H9 (cell line): Measurements from ENCODE around the gene CAVIN2. TPM values are rescaled to one million over a fixed set of nuclear protein-coding genes. Genes with fewer than 3 reads are reported as not detected.

Experiments
- DNase-seq: peaks from one replicate; pipeline ENCODE4 v3.0.0-alpha.2; 2017
- H2AFZ ChIP-seq: one replicate; pipeline ENCODE4 v1.6.1; 2013; ENCODE audit warnings: mild to moderate bottlenecking, low read length, control low read depth, moderate library complexity
- H2AK5ac ChIP-seq: 2 replicates; pipeline ENCODE4 v1.6.1; 2013; ENCODE audit warnings: low read length, control low read depth, mixed read lengths; ENCODE audit not compliant: insufficient read length
- H2BK120ac ChIP-seq: one replicate; pipeline ENCODE4 v1.6.1; 2013; ENCODE audit warnings: low read depth, mild to moderate bottlenecking, low read length, control low read depth, inconsistent platforms; ENCODE audit not compliant: poor library complexity, severe bottlenecking
- H2BK12ac ChIP-seq: 2 replicates; pipeline ENCODE4 v1.6.1; 2013; ENCODE audit warnings: low read length, control low read depth, mixed read lengths, low read depth; ENCODE audit not compliant: insufficient read length
- H2BK15ac ChIP-seq: 2 replicates; pipeline ENCODE4 v1.6.1; 2013; ENCODE audit warnings: low read depth, low read length, control low read depth
- H2BK20ac ChIP-seq: one replicate; pipeline ENCODE4 v1.6.1; 2013; ENCODE audit warnings: low read depth, mild to moderate bottlenecking, low read length, control low read depth, inconsistent platforms; ENCODE audit not compliant: poor library complexity, severe bottlenecking
- H2BK5ac ChIP-seq: 2 replicates; pipeline ENCODE4 v1.6.1; 2013; ENCODE audit warnings: low read length, control low read depth, mixed read lengths; ENCODE audit not compliant: insufficient read length
- H3K14ac ChIP-seq: 2 replicates; pipeline ENCODE4 v1.6.1; 2013; ENCODE audit warnings: low read length, control low read depth; ENCODE audit not compliant: insufficient read depth
- H3K18ac ChIP-seq: 2 replicates; pipeline ENCODE4 v1.6.1; 2013; ENCODE audit warnings: low read depth, mild to moderate bottlenecking, mixed read lengths, low read length, control low read depth; ENCODE audit not compliant: insufficient read length
- H3K23ac ChIP-seq: 2 replicates; pipeline ENCODE4 v1.6.1; 2013; ENCODE audit warnings: low read length, control low read depth, mixed read lengths, low read depth; ENCODE audit not compliant: insufficient read length
- H3K23me2 ChIP-seq: 2 replicates; pipeline ENCODE4 v1.6.1; 2013; ENCODE audit warnings: low read depth, mild to moderate bottlenecking, mixed read lengths, low read length, control low read depth; ENCODE audit not compliant: insufficient read length, poor library complexity, severe bottlenecking
- H3K27ac ChIP-seq: 2 replicates; pipeline ENCODE4 v1.5.1; 2013; ENCODE audit warnings: low read length, control low read depth, mixed read lengths, low read depth; ENCODE audit not compliant: insufficient read length
- H3K27me3 ChIP-seq: 2 replicates; pipeline ENCODE4 v1.6.1; 2013; ENCODE audit warnings: low read length, control low read depth, inconsistent platforms; ENCODE audit not compliant: insufficient read depth
- H3K4ac ChIP-seq: 2 replicates; pipeline ENCODE4 v1.6.1; 2013; ENCODE audit warnings: low read depth, mild to moderate bottlenecking, control low read depth, inconsistent platforms, low read length, moderate library complexity
- H3K4me1 ChIP-seq: 2 replicates; pipeline ENCODE4 v1.6.1; 2013; ENCODE audit warnings: low read length, control low read depth, inconsistent platforms; ENCODE audit not compliant: insufficient read depth
- H3K4me2 ChIP-seq: 2 replicates; pipeline ENCODE4 v1.6.1; 2013; ENCODE audit warnings: low read length, control low read depth, mixed read lengths; ENCODE audit not compliant: insufficient read length, insufficient read depth
- H3K56ac ChIP-seq: 2 replicates; pipeline ENCODE4 v1.6.1; 2013; ENCODE audit warnings: low read depth, mild to moderate bottlenecking, mixed read lengths, low read length, control low read depth; ENCODE audit not compliant: insufficient read length
- H3K79me1 ChIP-seq: 2 replicates; pipeline ENCODE4 v1.6.1; 2013; ENCODE audit warnings: low read depth, mild to moderate bottlenecking, moderate library complexity, low read length, control low read depth, inconsistent platforms; ENCODE audit not compliant: insufficient read depth, poor library complexity, severe bottlenecking
- H3K79me2 ChIP-seq: 2 replicates; pipeline ENCODE4 v1.6.1; 2013; ENCODE audit warnings: low read length, control low read depth, inconsistent platforms; ENCODE audit not compliant: insufficient read depth
- H3K9ac ChIP-seq: 2 replicates; pipeline ENCODE4 v1.6.1; 2013; ENCODE audit warnings: low read length, control low read depth, mixed read lengths; ENCODE audit not compliant: insufficient read length; ENCODE audit errors: extremely low read depth
- H3K9me3 ChIP-seq: one replicate; pipeline ENCODE4 v1.6.1; 2013; ENCODE audit warnings: low read depth, low read length, inconsistent platforms; ENCODE audit not compliant: control insufficient read depth
- H3T11ph ChIP-seq: one replicate; pipeline ENCODE4 v1.6.1; 2013; ENCODE audit warnings: mild to moderate bottlenecking, low read length, control low read depth, inconsistent platforms
- H4K20me1 ChIP-seq: one replicate; pipeline ENCODE4 v1.6.1; 2013; ENCODE audit not compliant: control insufficient read depth, insufficient read length, insufficient read depth
- H4K5ac ChIP-seq: 2 replicates; pipeline ENCODE4 v1.6.1; 2013; ENCODE audit warnings: low read depth, mild to moderate bottlenecking, mixed read lengths, low read length, control low read depth; ENCODE audit not compliant: insufficient read length
- H4K8ac ChIP-seq: replicated peaks from 2 replicates; pipeline ENCODE4 v1.6.1; 2013; ENCODE audit warnings: low read length, control low read depth, mixed read lengths, low read depth; ENCODE audit not compliant: insufficient read length
- H4K91ac ChIP-seq: 2 replicates; pipeline ENCODE4 v1.6.1; 2013; ENCODE audit warnings: low read depth, mild to moderate bottlenecking, moderate library complexity, mixed read lengths, low read length, control low read depth; ENCODE audit not compliant: insufficient read length
- H3K27ac Mint-ChIP-seq, 3 experiments: 2 replicates in 2 of 3; 3 replicates in 1 of 3; pipeline ENCODE4 v1.8.0; 2020 to 2021; ENCODE audit warnings: mixed read lengths in 3 of 3, mild to moderate bottlenecking in 1 of 3, moderate library complexity in 1 of 3
- H3K27me3 Mint-ChIP-seq: 2 replicates; pipeline ENCODE4 v1.8.0; 2021; ENCODE audit warnings: low read depth, mild to moderate bottlenecking, moderate library complexity, mixed read lengths
- H3K36me3 Mint-ChIP-seq, 3 experiments: 2 replicates in 2 of 3; 3 replicates in 1 of 3; pipeline ENCODE4 v1.8.0; 2020 to 2021; ENCODE audit warnings: low read depth in 3 of 3, mixed read lengths in 3 of 3; ENCODE audit not compliant: insufficient read depth in 1 of 3
- H3K4me1 Mint-ChIP-seq, 2 experiments: 2 replicates each; pipeline ENCODE4 v1.8.0; 2020; ENCODE audit warnings: mixed read lengths in 2 of 2
- H3K4me3 Mint-ChIP-seq, 2 experiments: 2 replicates in 1 of 2; 3 replicates in 1 of 2; pipeline ENCODE4 v1.8.0; 2020 to 2021; ENCODE audit warnings: mild to moderate bottlenecking in 2 of 2, mixed read lengths in 2 of 2, moderate library complexity in 1 of 2
- H3K9me3 Mint-ChIP-seq, 2 experiments: 2 replicates in 1 of 2; 3 replicates in 1 of 2; pipeline ENCODE4 v1.8.0; 2020; ENCODE audit warnings: mild to moderate bottlenecking in 2 of 2, mixed read lengths in 2 of 2, moderate library complexity in 1 of 2
- CTCF ChIP-seq: fragments of 200-600 bp; sonication (generic); conservative IDR thresholded peaks from 3 replicates; pipeline ENCODE4 v1.8.0; 2021; ENCODE audit warnings: antibody characterized with exemption, mild to moderate bottlenecking
- WGBS: extraction: QIAGEN DNeasy Blood & Tissue Kit; methylation state at CpG from one replicate; pipeline ENCODE4 v1.1.7; 2013; ENCODE audit warnings: missing lambda C conversion rate, low lambda C conversion rate, mixed read lengths; ENCODE audit not compliant: insufficient read length; ENCODE audit errors: extremely low coverage; 5-methylcytosine and 5-hydroxymethylcytosine counted together
- total RNA-seq: library from RNA; stranded (reverse); gene quantifications from 2 replicates; pipeline ENCODE4 v1.2.1, GENCODE V29; 2021

The CAVIN2 gene
- total RNA-seq, 1 experiment from 2014 or later: not detected

GRCh38 chr2:191797500-191797899 is 49.4 kb downstream of the CAVIN2 start:
- H3K9ac ChIP-seq: no peak overlapping the region
- no peak for DNase-seq
- no peak overlapping the region for H3K23ac ChIP-seq
- no peak overlapping the region for H3K14ac ChIP-seq
- H3K4ac ChIP-seq: no peak overlapping the region
- H3K36me3 Mint-ChIP-seq: peaks cover 0 to 3% (median 0%) of the 10 kb centered on the region in 3 experiments; a peak in 1 of 7 replicates
- no peaks in the 10 kb centered on the region for H3K9me3 ChIP-seq
- H2AFZ ChIP-seq: no peak overlapping the region
- H3K27ac ChIP-seq: no peak overlapping the region
- no peak overlapping the region for H3K56ac ChIP-seq
- no peaks in the 10 kb centered on the region for H3K79me2 ChIP-seq
- H3K9me3 Mint-ChIP-seq: peaks cover 0 to 2% of the 10 kb centered on the region in 2 experiments; a peak in 3 of 5 replicates
- no peak for TF ChIP-seq CTCF
- H3K79me1 ChIP-seq: no peaks in the 10 kb centered on the region
- H3K4me1 Mint-ChIP-seq: no peaks in the 10 kb centered on the region
- H2BK15ac ChIP-seq: no peak overlapping the region
- H4K8ac ChIP-seq: no peak overlapping the region
- H3K4me3 Mint-ChIP-seq: no peak overlapping the region
- H2BK120ac ChIP-seq: no peak overlapping the region
- H2BK12ac ChIP-seq: no peak overlapping the region
- H4K91ac ChIP-seq: no peak overlapping the region
- H3K4me1 ChIP-seq: no peaks in the 10 kb centered on the region
- H2BK5ac ChIP-seq: no peak overlapping the region
- no peak overlapping the region for H3K27ac Mint-ChIP-seq
- WGBS: no CpG with 5 or more reads among the region's 4 CpGs
- no peaks in the 10 kb centered on the region for H3K23me2 ChIP-seq
- H2BK20ac ChIP-seq: no peak overlapping the region
- H4K5ac ChIP-seq: no peak overlapping the region
- no peak overlapping the region for H3K18ac ChIP-seq
- no peaks in the 10 kb centered on the region for H4K20me1 ChIP-seq
- no peak overlapping the region for H3T11ph ChIP-seq
- no peak overlapping the region for H2AK5ac ChIP-seq
- H3K27me3 Mint-ChIP-seq: peaks cover 2% of the 10 kb centered on the region; the same call in 1 of the 2 replicates
- H3K27me3 ChIP-seq: no peaks in the 10 kb centered on the region
- H3K4me2 ChIP-seq: no peak overlapping the region
